GM19023 (cell line): ENCODE measurements around the gene RSU1.

Experiments
- ATAC-seq: cut with Tn5 transposase; IDR thresholded peaks from one replicate; pipeline ENCODE4 v1.9.1; 2021; ENCODE audit warnings: mild to moderate bottlenecking, moderate library complexity; ENCODE audit not compliant: unreplicated experiment

RSU1 gene

GRCh38 chr10:16822726-16823360 is 5.6 kb upstream of the RSU1 start:
- no peak for ATAC-seq

GRCh38 chr10:16822027-16822426 is 4.8 kb upstream of the RSU1 start:
- no peak for ATAC-seq

GRCh38 chr10:16820421-16820820 is 3.2 kb upstream of the RSU1 start:
- no peak for ATAC-seq

GRCh38 chr10:16820018-16820417 is 2.8 kb upstream of the RSU1 start:
- ATAC-seq, result no peak

- ATAC-seq, result no peak
Measured at GRCh38 chr10:16819436-16819835, 2.2 kb upstream of the RSU1 start.

- ATAC-seq, result no peak
Measured at GRCh38 chr10:16819026-16819425, 1.8 kb upstream of the RSU1 start.

GRCh38 chr10:16816830-16817124 is 447 bp downstream of the RSU1 start:
- no peak for ATAC-seq

GRCh38 chr10:16816171-16816570 is 1.1 kb downstream of the RSU1 start:
- ATAC-seq, result no peak

GRCh38 chr10:16814012-16814411 is 3.2 kb downstream of the RSU1 start:
- no peak for ATAC-seq

GRCh38 chr10:16812676-16813075 is 4.5 kb downstream of the RSU1 start:
- ATAC-seq, result no peak

- ATAC-seq, result no peak
Measured at GRCh38 chr10:16811765-16812164, 5.5 kb downstream of the RSU1 start.

GRCh38 chr10:16811292-16811691 is 5.9 kb downstream of the RSU1 start:
- ATAC-seq, result no peak

GRCh38 chr10:16809074-16809718 is 8.0 kb downstream of the RSU1 start:
- peak; percentile 88 for ATAC-seq

- ATAC-seq, result no peak
Measured at GRCh38 chr10:16804123-16804522, 13.1 kb downstream of the RSU1 start.

GRCh38 chr10:16803464-16803863 is 13.8 kb downstream of the RSU1 start:
- no peak for ATAC-seq

- peak; percentile 92 for ATAC-seq
Measured at GRCh38 chr10:16799621-16800020, 17.6 kb downstream of the RSU1 start.

GRCh38 chr10:16798571-16798970 is 18.7 kb downstream of the RSU1 start:
- no peak for ATAC-seq

- ATAC-seq, result no peak
Measured at GRCh38 chr10:16795410-16796073, 21.7 kb downstream of the RSU1 start.

GRCh38 chr10:16794005-16794404 is 23.2 kb downstream of the RSU1 start:
- no peak for ATAC-seq

- no peak for ATAC-seq
Measured at GRCh38 chr10:16792675-16793074, 24.5 kb downstream of the RSU1 start.

GRCh38 chr10:16789765-16790164 is 27.5 kb downstream of the RSU1 start:
- no peak for ATAC-seq

GRCh38 chr10:16789261-16789660 is 28.0 kb downstream of the RSU1 start:
- ATAC-seq, result no peak

- ATAC-seq, result no peak
Measured at GRCh38 chr10:16788778-16789177, 28.4 kb downstream of the RSU1 start.
